SK-N-SH (cell line): ENCODE measurements around the gene GDAP2. TPM values are rescaled to one million over a fixed set of nuclear protein-coding genes. Genes with fewer than 3 reads are reported as not detected.

ENCODE experiments used
- CTCF ChIA-PET: fragments of 300-600, 350-600 bp; formaldehyde crosslinking; extraction: SDS; loops from one replicate; lab custom pipeline; 2021; lab: Yijun Ruan, JAX
- POLR2A ChIA-PET: fragments of 350-600 bp; sonication (Branson Sonifier 250); formaldehyde crosslinking; extraction: SDS; loops from one replicate; lab custom pipeline; 2020; ENCODE audit warnings: antibody characterized with exemption, inconsistent platforms; lab: Yijun Ruan, JAX
- DNase-seq: peaks from one replicate; pipeline ENCODE4 v3.0.0; 2012
- H2AFZ ChIP-seq: fragments of 200-600 bp; sonication (generic); 2 replicates; pipeline ENCODE4 v1.8.1; 2016; ENCODE audit warnings: antibody characterized with exemption, mild to moderate bottlenecking, low read depth
- H3F3A ChIP-seq: fragments of 200-600 bp; sonication (generic); replicated peaks from 2 replicates; pipeline ENCODE3; 2016; ENCODE audit warnings: antibody characterized with exemption, mild to moderate bottlenecking; ENCODE audit not compliant: insufficient read depth
- H3K27ac ChIP-seq, 2 experiments: fragments of 200-500 bp in 1 of 2; fragments of 200-600 bp in 1 of 2; sonication (Bioruptor generic) in 1 of 2; sonication (generic), shearing (Covaris generic) in 1 of 2; 2 replicates each; pipeline versions ENCODE4 v1.5.1 to v1.6.1; 2014 to 2016; ENCODE audit warnings: low read depth in 2 of 2, inconsistent platforms in 1 of 2, low read length in 1 of 2, mild to moderate bottlenecking in 1 of 2, mixed read lengths in 1 of 2
- H3K27me3 ChIP-seq: fragments of 200-600 bp; sonication (generic), shearing (Covaris generic); 2 replicates; pipeline ENCODE4 v1.6.1; 2016; ENCODE audit warnings: mixed run types; ENCODE audit not compliant: insufficient read depth
- H3K36me3 ChIP-seq, 2 experiments: fragments of 200-500 bp in 1 of 2; fragments of 200-600 bp in 1 of 2; sonication (Bioruptor generic) in 1 of 2; sonication (generic) in 1 of 2; replicated peaks in 1 of 2; 2 replicates each; pipeline versions ENCODE3 to v1.5.1; 2014 to 2016; ENCODE audit warnings: low read length in 1 of 2, mild to moderate bottlenecking in 1 of 2; ENCODE audit not compliant: insufficient read depth in 2 of 2, control insufficient read depth in 1 of 2
- H3K4me1 ChIP-seq, 2 experiments: fragments of 200-500 bp in 1 of 2; fragments of 200-600 bp in 1 of 2; sonication (Bioruptor generic) in 1 of 2; sonication (generic), shearing (Covaris generic) in 1 of 2; 2 replicates each; pipeline versions ENCODE4 v1.5.1 to v1.6.1; 2014 to 2016; ENCODE audit warnings: low read depth in 1 of 2, low read length in 1 of 2, mixed run types in 1 of 2; ENCODE audit not compliant: insufficient read depth in 2 of 2, control insufficient read depth in 1 of 2
- H3K4me2 ChIP-seq: fragments of 200-600 bp; sonication (generic), shearing (Covaris generic); 2 replicates; pipeline ENCODE4 v1.6.1; 2017; ENCODE audit warnings: mixed run types
- H3K4me3 ChIP-seq, 2 experiments: fragments of 200-500 bp in 1 of 2; fragments of 200-600 bp in 1 of 2; sonication (Bioruptor generic) in 1 of 2; sonication (generic), shearing (Covaris generic) in 1 of 2; 2 replicates each; pipeline versions ENCODE4 v1.5.1 to v1.8.1; 2014 to 2016; ENCODE audit warnings: low read depth in 2 of 2, inconsistent platforms in 1 of 2, low read length in 1 of 2, mild to moderate bottlenecking in 1 of 2, mixed read lengths in 1 of 2, moderate library complexity in 1 of 2
- H3K79me2 ChIP-seq: fragments of 200-600 bp; sonication (generic); 2 replicates; pipeline ENCODE4 v1.8.1; 2017; ENCODE audit warnings: mild to moderate bottlenecking; ENCODE audit not compliant: insufficient read depth
- H3K9ac ChIP-seq: fragments of 200-600 bp; sonication (generic); 2 replicates; pipeline ENCODE4 v1.6.1; 2017; ENCODE audit warnings: mixed run types
- H3K9me2 ChIP-seq: fragments of 200-600 bp; sonication (generic); 2 replicates; pipeline ENCODE4 v1.6.1; 2017; ENCODE audit warnings: mixed run types
- H3K9me3 ChIP-seq: fragments of 200-600 bp; sonication (generic); 2 replicates; pipeline ENCODE4 v1.6.1; 2017; ENCODE audit warnings: mixed run types, mild to moderate bottlenecking, moderate library complexity
- H4K20me1 ChIP-seq: fragments of 200-600 bp; sonication (generic); 2 replicates; pipeline ENCODE4 v1.6.1; 2017; ENCODE audit warnings: mild to moderate bottlenecking, mixed run types; ENCODE audit not compliant: insufficient read depth
- CHD2 ChIP-seq: fragments of 150-350 bp; IDR thresholded peaks from 2 replicates; pipeline ENCODE4 v1.6.1; 2018; ENCODE audit warnings: low read length; ENCODE audit not compliant: partially characterized antibody
- EP300 ChIP-seq, 2 experiments: IDR thresholded peaks; 2 replicates each; pipeline versions ENCODE4 v1.4.0 to v1.6.1; 2012; ENCODE audit warnings: borderline replicate concordance in 1 of 2, low read depth in 1 of 2, low read length in 1 of 2
- FOXJ3 ChIP-seq: sonication (generic); formaldehyde crosslinking; IDR thresholded peaks from 2 replicates; pipeline ENCODE4 v1.5.1; 2020; ENCODE audit warnings: mild to moderate bottlenecking, missing genetic modification reagents
- FOXM1 ChIP-seq: IDR thresholded peaks from 2 replicates; pipeline ENCODE4 v1.4.0; 2012; ENCODE audit warnings: low read depth, mild to moderate bottlenecking
- GABPA ChIP-seq: IDR thresholded peaks from 2 replicates; pipeline ENCODE4 v1.4.0; 2012; ENCODE audit warnings: low read depth, mild to moderate bottlenecking
- GATA2 ChIP-seq: sonication (generic); formaldehyde crosslinking; IDR thresholded peaks from 2 replicates; pipeline ENCODE4 v1.5.0; 2020; ENCODE audit warnings: mild to moderate bottlenecking, missing genetic modification reagents
- JUND ChIP-seq: IDR thresholded peaks from 2 replicates; pipeline ENCODE4 v1.4.0; 2012
- MEF2A ChIP-seq: IDR thresholded peaks from 2 replicates; pipeline ENCODE4 v1.4.0; 2012; ENCODE audit warnings: low read depth, borderline replicate concordance
- NFIC ChIP-seq: IDR thresholded peaks from 2 replicates; pipeline ENCODE4 v1.4.0; 2012; ENCODE audit warnings: borderline replicate concordance
- RAD21 ChIP-seq: IDR thresholded peaks from 2 replicates; pipeline ENCODE4 v1.6.1; 2012; ENCODE audit warnings: mild to moderate bottlenecking, low read length
- RCOR1 ChIP-seq: fragments of 150-350 bp; IDR thresholded peaks from 2 replicates; pipeline ENCODE4 v1.6.1; 2017; ENCODE audit warnings: antibody characterized with exemption, low read length
- RXRA ChIP-seq: IDR thresholded peaks from 2 replicates; pipeline ENCODE4 v1.4.0; 2012; ENCODE audit warnings: low read depth, mild to moderate bottlenecking, borderline replicate concordance
- SMC3 ChIP-seq: IDR thresholded peaks from 2 replicates; pipeline ENCODE4 v1.6.1; 2012; ENCODE audit warnings: low read depth, low read length, improper control_type of control experiment
- TAF1 ChIP-seq: IDR thresholded peaks from 2 replicates; pipeline ENCODE4 v1.6.1; 2012; ENCODE audit warnings: low read depth, mild to moderate bottlenecking, low read length, moderate library complexity, borderline replicate concordance
- TCF12 ChIP-seq: IDR thresholded peaks from 2 replicates; pipeline ENCODE4 v1.4.0; 2012
- WGBS: methylation state at CpG from one replicate; pipeline ENCODE4 v1.1.6; 2017; ENCODE audit warnings: low lambda C conversion rate; 5-methylcytosine and 5-hydroxymethylcytosine counted together
- polyA plus RNA-seq, 3 experiments: library from polyadenylated mRNA; depleted of rRNA; stranded (reverse); fragments of >200 nt; gene quantifications; 2 replicates each; pipeline ENCODE4 v1.2.3, GENCODE V29; 2012
- TF ChIP-seq, protein P1 (sequence below): IDR thresholded peaks from 2 replicates; pipeline ENCODE4; 2012
- TF ChIP-seq, protein P2 (sequence below): IDR thresholded peaks from 2 replicates; pipeline ENCODE4 v1.4.0; 2012; ENCODE audit warnings: low read depth
- TF ChIP-seq, protein P3 (sequence below): IDR thresholded peaks from 2 replicates; pipeline ENCODE4 v1.6.1; 2012; ENCODE audit warnings: mild to moderate bottlenecking, low read depth, low read length, moderate library complexity
- TF ChIP-seq, protein P4 (sequence below): IDR thresholded peaks from 2 replicates; pipeline ENCODE4 v1.4.0; 2012; ENCODE audit warnings: low read depth, borderline replicate concordance

The GDAP2 gene
- polyA plus RNA-seq, 1 of the 3 experiments (the other 2 are of a cell fraction): 5.6 TPM

DNA sequence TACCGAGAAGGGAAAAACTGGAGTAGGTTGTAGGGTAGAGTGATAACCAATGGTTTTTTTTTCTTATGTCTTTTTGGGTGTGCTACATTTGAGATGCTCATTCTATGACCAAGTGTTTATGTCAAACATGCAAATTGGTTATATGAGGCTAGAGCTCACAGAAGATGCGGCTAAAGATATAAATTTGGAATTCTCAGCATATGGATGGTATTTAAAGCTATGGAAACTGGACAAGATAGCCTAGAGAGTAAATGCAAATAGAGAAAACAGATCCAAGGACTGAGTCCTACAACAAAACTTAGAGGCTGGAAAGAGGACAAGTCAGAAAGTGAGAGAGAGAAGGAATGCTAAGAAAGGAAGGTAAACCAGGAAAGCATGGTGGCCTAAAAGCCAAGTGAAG is 7.4 kb downstream of the GDAP2 start:
- peaks cover 67% of the 10 kb centered on the region for H3K79me2 ChIP-seq
- no peak overlapping the region for H3K27ac ChIP-seq
- TF ChIP-seq NFIC: no peak
- TF ChIP-seq RAD21: no peak
- TF ChIP-seq, protein P1, sequence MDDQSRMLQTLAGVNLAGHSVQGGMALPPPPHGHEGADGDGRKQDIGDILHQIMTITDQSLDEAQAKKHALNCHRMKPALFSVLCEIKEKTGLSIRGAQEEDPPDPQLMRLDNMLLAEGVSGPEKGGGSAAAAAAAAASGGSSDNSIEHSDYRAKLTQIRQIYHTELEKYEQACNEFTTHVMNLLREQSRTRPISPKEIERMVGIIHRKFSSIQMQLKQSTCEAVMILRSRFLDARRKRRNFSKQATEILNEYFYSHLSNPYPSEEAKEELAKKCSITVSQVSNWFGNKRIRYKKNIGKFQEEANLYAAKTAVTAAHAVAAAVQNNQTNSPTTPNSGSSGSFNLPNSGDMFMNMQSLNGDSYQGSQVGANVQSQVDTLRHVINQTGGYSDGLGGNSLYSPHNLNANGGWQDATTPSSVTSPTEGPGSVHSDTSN: no peak
- TF ChIP-seq JUND: no peak
- TF ChIP-seq EP300 (IDR thresholded peaks at IDR 0.05; ENCODE audit: borderline replicate concordance in 1 of 2, low read depth in 1 of 2, low read length in 1 of 2): no peak
- TF ChIP-seq TCF12: no peak
- TF ChIP-seq FOXM1: no peak
- TF ChIP-seq, protein P2, sequence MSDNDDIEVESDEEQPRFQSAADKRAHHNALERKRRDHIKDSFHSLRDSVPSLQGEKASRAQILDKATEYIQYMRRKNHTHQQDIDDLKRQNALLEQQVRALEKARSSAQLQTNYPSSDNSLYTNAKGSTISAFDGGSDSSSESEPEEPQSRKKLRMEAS: no peak
- no peak for TF ChIP-seq CHD2
- no peaks in the 10 kb centered on the region; a peak in 1 of 4 replicates for H3K4me1 ChIP-seq
- H4K20me1 ChIP-seq: peaks cover 35% of the 10 kb centered on the region
- H3K9me3 ChIP-seq: no peaks in the 10 kb centered on the region
- H3K9ac ChIP-seq: no peak overlapping the region
- no peaks in the 10 kb centered on the region for H3K27me3 ChIP-seq
- CTCF ChIA-PET: no interaction called here
- no peaks in the 10 kb centered on the region for H3F3A ChIP-seq
- no peak overlapping the region for H3K4me3 ChIP-seq
- H2AFZ ChIP-seq: no peak overlapping the region
- peaks cover 36 to 42% of the 10 kb centered on the region in 2 experiments for H3K36me3 ChIP-seq
- WGBS: 96% methylated on average over 2 of the region's 2 CpGs
- POLR2A ChIA-PET: no interaction called here
- DNase-seq: no peak
- no peak overlapping the region for H3K4me2 ChIP-seq
- H3K9me2 ChIP-seq: no peaks in the 10 kb centered on the region

DNA sequence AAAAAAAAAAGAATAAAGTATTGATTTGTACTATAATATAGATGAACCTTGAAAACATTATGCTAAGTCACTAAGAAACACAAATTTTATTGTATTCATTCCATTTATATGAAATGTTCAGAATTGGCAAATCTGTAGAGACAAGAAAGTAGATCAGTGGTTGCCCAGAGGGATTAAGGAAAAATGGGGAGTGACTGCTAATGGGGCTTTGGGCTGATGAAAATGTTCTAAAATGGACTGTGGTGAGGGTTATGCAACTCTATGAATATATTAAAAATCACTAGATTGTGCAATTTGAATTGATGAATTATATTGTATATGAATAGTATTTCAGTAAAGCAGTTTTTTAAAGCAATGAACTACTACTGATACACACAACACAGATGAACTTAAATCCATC is 10.0 kb downstream of the GDAP2 start:
- H3K4me1 ChIP-seq: no peaks in the 10 kb centered on the region
- no peaks in the 10 kb centered on the region for H3F3A ChIP-seq
- H3K36me3 ChIP-seq: peaks cover 53 to 58% of the 10 kb centered on the region in 2 experiments
- no peak overlapping the region for H3K4me3 ChIP-seq
- H3K9ac ChIP-seq: no peak overlapping the region
- ChIA-PET CTCF (interaction anchor here (1.4 kb wide), 1 partner anchor 10 kb away, joined by 4 read pairs; the partner anchor contains the start of genes GDAP2 and WDR3), POLR2A (no interaction called here)
- no peak overlapping the region for H3K4me2 ChIP-seq
- H3K79me2 ChIP-seq: peaks cover 40% of the 10 kb centered on the region
- H3K9me2 ChIP-seq: no peaks in the 10 kb centered on the region
- no peak overlapping the region for H2AFZ ChIP-seq
- no peak for DNase-seq
- no peak overlapping the region for H3K27ac ChIP-seq
- no peak for TF ChIP-seq SMC3
- TF ChIP-seq FOXJ3 (CRISPR knock-in tag): no peak
- TF ChIP-seq, protein P3, sequence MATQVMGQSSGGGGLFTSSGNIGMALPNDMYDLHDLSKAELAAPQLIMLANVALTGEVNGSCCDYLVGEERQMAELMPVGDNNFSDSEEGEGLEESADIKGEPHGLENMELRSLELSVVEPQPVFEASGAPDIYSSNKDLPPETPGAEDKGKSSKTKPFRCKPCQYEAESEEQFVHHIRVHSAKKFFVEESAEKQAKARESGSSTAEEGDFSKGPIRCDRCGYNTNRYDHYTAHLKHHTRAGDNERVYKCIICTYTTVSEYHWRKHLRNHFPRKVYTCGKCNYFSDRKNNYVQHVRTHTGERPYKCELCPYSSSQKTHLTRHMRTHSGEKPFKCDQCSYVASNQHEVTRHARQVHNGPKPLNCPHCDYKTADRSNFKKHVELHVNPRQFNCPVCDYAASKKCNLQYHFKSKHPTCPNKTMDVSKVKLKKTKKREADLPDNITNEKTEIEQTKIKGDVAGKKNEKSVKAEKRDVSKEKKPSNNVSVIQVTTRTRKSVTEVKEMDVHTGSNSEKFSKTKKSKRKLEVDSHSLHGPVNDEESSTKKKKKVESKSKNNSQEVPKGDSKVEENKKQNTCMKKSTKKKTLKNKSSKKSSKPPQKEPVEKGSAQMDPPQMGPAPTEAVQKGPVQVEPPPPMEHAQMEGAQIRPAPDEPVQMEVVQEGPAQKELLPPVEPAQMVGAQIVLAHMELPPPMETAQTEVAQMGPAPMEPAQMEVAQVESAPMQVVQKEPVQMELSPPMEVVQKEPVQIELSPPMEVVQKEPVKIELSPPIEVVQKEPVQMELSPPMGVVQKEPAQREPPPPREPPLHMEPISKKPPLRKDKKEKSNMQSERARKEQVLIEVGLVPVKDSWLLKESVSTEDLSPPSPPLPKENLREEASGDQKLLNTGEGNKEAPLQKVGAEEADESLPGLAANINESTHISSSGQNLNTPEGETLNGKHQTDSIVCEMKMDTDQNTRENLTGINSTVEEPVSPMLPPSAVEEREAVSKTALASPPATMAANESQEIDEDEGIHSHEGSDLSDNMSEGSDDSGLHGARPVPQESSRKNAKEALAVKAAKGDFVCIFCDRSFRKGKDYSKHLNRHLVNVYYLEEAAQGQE: no peak
- no peak for TF ChIP-seq RXRA
- TF ChIP-seq NFIC: no peak
- TF ChIP-seq TCF12: no peak
- TF ChIP-seq, protein P4, sequence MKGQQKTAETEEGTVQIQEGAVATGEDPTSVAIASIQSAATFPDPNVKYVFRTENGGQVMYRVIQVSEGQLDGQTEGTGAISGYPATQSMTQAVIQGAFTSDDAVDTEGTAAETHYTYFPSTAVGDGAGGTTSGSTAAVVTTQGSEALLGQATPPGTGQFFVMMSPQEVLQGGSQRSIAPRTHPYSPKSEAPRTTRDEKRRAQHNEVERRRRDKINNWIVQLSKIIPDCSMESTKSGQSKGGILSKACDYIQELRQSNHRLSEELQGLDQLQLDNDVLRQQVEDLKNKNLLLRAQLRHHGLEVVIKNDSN: no peak
- TF ChIP-seq CHD2: no peak
- no peak for TF ChIP-seq GATA2 (CRISPR knock-in tag)
- TF ChIP-seq TAF1: no peak
- TF ChIP-seq MEF2A: no peak
- TF ChIP-seq JUND: no peak
- TF ChIP-seq GABPA: no peak
- TF ChIP-seq, protein P1: no peak
- TF ChIP-seq RCOR1: no peak
- TF ChIP-seq, all 33 proteins: peak for 0
- Histone ChIP-seq H4K20me1 (peaks cover 12% of the 10 kb centered on the region), H3K27me3 (no peaks in the 10 kb centered on the region), H3K9me3 (no peaks in the 10 kb centered on the region)
